GM12878 (cell line): ENCODE data around the gene TFF2.

Experiments
- BCL11A ChIP-seq: IDR thresholded peaks from 2 replicates; pipeline ENCODE4 v1.6.1; 2011; ENCODE audit warnings: low read depth, low read length
- CEBPB ChIP-seq, 2 experiments: fragments of 150-350 bp in 1 of 2; IDR thresholded peaks; 2 replicates each; pipeline ENCODE4 v1.6.1; 2012 to 2014; ENCODE audit warnings: low read depth in 2 of 2, low read length in 2 of 2, borderline replicate concordance in 1 of 2, inconsistent platforms in 1 of 2
- CEBPZ ChIP-seq: fragments of 150-350 bp; IDR thresholded peaks from 2 replicates; pipeline ENCODE4 v1.6.1; 2016; ENCODE audit warnings: low read depth, low read length
- EP300 ChIP-seq, 2 experiments: fragments of 150-350 bp in 1 of 2; IDR thresholded peaks; 2 replicates each; pipeline ENCODE4 v1.6.1; 2011 to 2012; ENCODE audit warnings: low read depth in 2 of 2, low read length in 2 of 2, borderline replicate concordance in 1 of 2, improper control_type of control experiment in 1 of 2, inconsistent platforms in 1 of 2; ENCODE audit not compliant: control insufficient read depth in 1 of 2
- FOS ChIP-seq: IDR thresholded peaks from 3 replicates; pipeline ENCODE4 v1.6.1; 2011; ENCODE audit warnings: borderline replicate concordance; ENCODE audit not compliant: insufficient read length; ENCODE audit errors: extremely low read depth
- LARP7 ChIP-seq: fragments of 450-650 bp; IDR thresholded peaks from 2 replicates; pipeline ENCODE4 v1.6.1; 2017; ENCODE audit warnings: mild to moderate bottlenecking
- RCOR1 ChIP-seq: conservative IDR thresholded peaks from 2 replicates; pipeline ENCODE4 v1.6.1; 2012; ENCODE audit warnings: low read depth, low read length, improper control_type of control experiment
- ZNF274 ChIP-seq: IDR thresholded peaks from one replicate; pipeline ENCODE4 v1.8.0; 2011; ENCODE audit not compliant: insufficient read length, insufficient read depth

GRCh38 chr21:42390193-42390592, 39.4 kb upstream of the TFF2 start:
- no peak for TF ChIP-seq CEBPZ
- no peak for TF ChIP-seq CEBPB (IDR thresholded peaks at IDR 0.05; ENCODE audit: borderline replicate concordance in 1 of 2, low read depth in 2 of 2, low read length in 2 of 2)
- TF ChIP-seq RCOR1: no peak
- no peak for TF ChIP-seq EP300 (IDR thresholded peaks at IDR 0.05; ENCODE audit: borderline replicate concordance in 1 of 2, control insufficient read depth in 1 of 2, low read depth in 2 of 2, low read length in 2 of 2)
- TF ChIP-seq BCL11A: no peak
- TF ChIP-seq LARP7: no peak
- TF ChIP-seq FOS: no peak
- TF ChIP-seq ZNF274: no peak
